Measurements from ENCODE around the gene CFAP251.
A peak's percentile ranks its signal among the peaks of the same experiment; 100 is the strongest.
"Not testable (repeated sequence)": the region's sequence is repeated elsewhere in the genome, so short reads cannot be mapped to it uniquely, and the experiment has no call there.

CFAP251 gene

GRCh38 chr12:121908702-121909101 is 9.7 kb upstream of the CFAP251 start:
- no peak for DNase-seq (ENCODE audit: low read depth in 2 of 2)

DNA sequence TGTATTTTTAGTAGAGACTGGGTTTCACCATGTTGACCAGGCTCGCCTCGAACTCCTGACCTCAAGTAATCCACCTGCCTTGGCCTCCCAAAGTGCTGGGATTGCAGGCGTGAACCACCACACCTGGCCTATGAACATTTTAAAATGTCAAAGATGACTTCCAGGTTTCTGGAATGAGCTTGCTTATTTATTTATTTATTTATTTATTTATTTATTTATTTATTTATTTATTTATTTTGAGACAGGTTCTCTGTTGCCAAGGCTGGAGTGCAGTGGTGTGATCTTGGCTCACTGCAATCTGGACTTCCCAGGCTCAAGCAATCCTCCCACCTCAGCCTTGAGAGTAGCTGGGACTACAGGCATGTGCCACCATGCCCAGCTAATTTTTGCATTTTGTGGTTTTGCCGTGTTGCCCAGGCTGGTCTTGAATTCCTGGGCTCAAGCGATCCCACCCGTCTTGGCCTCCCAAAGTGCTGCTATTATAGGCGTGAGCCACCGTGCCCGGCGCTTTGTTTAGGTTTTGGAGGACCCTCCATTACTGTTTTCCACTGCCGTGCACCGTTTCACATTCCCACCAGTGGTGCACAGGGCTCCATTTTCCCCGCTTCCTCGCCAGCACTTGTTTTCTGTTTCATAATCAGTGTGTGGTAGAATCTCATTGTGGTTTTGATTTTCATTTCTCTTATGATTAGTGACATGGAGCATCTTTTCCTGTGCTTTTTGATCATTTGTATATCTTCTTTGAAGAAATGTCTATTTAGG is 6.4 kb upstream of the CFAP251 start:
- no peak for DNase-seq (ENCODE audit: low read depth in 2 of 2)

DNA sequence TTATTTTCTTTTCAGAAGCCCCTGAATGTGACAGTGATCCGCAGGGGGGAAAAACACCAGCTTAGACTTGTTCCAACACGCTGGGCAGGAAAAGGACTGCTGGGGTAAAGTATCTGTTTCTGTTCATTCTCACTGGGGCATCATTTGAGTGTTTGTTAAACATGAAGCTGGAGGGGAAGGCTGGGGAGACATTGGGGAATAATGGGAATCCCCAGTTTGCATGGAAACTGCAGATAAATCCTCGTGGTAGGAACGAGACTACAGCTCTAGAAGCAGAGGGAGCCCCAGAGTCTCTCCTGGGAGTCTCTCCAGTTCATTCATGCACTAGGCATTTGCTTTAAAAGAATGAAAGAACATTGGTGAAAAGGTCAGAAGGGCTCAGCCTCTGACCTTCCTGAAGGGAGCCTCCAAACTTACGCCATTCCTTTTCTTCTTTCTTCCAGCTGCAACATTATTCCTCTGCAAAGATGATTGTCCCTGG is 2.5 kb upstream of the CFAP251 start:
- DNase-seq (ENCODE audit: low read depth in 2 of 2): no peak

- no peak for DNase-seq (ENCODE audit: low read depth in 2 of 2)
These were observed 1.7 kb upstream of the CFAP251 start for GRCh38 chr12:121916719-121917118.

- DNase-seq (ENCODE audit: low read depth in 2 of 2): no peak
These were observed 267 bp downstream of the CFAP251 start for GRCh38 chr12:121918679-121919038.

DNA sequence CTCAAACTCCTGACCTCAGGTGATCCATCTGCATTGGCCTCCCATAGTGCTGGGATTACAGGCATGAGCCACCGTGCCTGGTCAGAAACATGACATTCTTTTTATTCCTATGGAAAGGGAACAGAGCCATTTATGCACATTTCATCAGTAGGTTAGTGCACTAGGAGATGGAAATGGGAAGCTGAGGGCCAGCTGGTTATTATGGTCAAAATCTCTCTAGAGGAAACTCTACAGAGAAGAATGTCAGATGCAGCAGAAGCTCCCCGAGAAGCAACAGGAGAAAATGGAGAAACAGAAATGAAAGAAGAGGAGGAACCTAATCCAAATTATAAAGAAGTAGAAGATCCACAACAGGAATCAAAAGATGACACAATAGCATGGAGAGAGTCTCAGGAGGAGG is 2.7 kb downstream of the CFAP251 start:
- no peak for DNase-seq (ENCODE audit: low read depth in 2 of 2)

DNA sequence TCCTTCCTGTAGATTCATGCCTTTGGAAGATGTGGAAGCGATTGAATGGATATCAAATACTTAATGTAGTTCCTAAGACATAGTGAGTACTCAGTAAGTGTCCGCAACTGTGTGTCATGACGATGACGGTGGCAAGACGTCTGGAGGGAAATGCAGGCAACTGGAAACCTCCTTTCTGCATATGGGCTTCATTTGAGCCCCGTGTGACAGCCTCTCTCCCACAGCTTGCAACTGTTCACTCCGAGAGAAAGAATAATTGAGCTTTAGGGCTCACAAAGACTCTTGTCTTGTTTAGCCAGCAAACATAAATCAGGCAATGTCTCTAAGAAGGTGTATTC is 6.9 kb downstream of the CFAP251 start:
- peak in 1 of 2 experiments; percentile 52 for DNase-seq (ENCODE audit: low read depth in 2 of 2)

GRCh38 chr12:121926874-121927706 is 8.7 kb downstream of the CFAP251 start:
- DNase-seq (ENCODE audit: low read depth in 2 of 2): no peak

DNA sequence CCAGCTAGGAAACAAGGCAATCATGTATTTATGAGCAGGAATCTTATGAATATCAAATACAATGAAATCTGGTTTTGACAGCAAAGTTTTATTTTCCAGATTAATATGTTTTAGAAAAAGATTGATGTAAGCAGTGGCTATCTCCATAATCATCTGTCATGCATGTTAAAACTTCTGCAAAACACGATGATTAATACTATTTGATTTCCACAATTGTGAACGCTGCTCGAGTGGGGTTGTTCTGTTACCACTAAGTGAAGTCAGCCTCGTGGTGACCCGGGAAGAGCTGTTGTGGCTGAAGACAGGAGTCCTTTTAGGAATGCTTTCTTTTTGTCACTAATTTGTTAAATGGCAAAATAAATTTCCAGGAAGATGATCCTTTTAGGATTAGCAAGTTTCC is 9.4 kb downstream of the CFAP251 start:
- no peak for DNase-seq (ENCODE audit: low read depth in 2 of 2)

- DNase-seq (ENCODE audit: low read depth in 2 of 2): not testable (repeated sequence)
These were observed 11.2 kb downstream of the CFAP251 start for GRCh38 chr12:121929545-121929944.

DNA sequence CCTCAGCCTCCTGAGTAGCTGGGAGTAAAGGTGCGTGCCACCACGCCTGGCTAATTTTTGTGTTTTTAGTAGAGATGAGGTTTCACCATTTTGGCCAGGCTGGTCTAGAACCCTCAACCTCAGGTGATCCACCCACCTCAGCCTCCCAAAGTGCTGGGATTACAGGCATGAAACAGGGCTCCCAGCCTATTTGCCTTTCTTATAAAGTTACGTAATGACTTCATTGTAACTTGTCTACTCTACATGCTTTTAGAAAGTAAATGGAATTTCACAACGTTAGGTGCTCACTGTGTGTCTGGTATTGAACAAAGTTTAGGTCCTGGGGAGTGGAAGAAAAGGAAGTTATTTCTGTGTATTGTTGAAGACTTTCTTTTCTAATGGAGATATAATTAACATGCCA is 12.5 kb downstream of the CFAP251 start:
- DNase-seq (ENCODE audit: low read depth in 2 of 2): no peak

GRCh38 chr12:121932176-121932536 is 13.8 kb downstream of the CFAP251 start:
- no peak for DNase-seq (ENCODE audit: low read depth in 2 of 2)

GRCh38 chr12:121932914-121933521 is 14.6 kb downstream of the CFAP251 start:
- DNase-seq (ENCODE audit: low read depth in 2 of 2): no peak

GRCh38 chr12:121933522-121934308 is 15.3 kb downstream of the CFAP251 start:
- no peak for DNase-seq (ENCODE audit: low read depth in 2 of 2)

DNA sequence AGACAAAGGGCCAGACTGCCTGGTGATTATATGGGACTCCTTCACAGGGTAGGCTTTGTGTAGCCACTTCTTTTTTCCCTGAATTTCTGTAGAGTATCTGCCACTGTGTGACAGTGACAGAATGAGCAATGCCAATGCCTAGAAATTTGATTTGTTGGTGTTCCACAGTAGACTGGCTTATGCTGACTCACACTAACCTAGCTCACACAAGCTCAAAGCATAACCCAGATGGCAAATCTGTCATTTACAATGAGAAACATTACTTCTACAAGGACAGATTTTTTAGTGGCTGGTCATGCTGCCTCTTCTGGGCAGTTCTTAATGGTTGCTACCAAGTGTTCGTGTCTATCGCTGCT is 15.9 kb downstream of the CFAP251 start:
- DNase-seq (ENCODE audit: low read depth in 2 of 2): no peak

DNA sequence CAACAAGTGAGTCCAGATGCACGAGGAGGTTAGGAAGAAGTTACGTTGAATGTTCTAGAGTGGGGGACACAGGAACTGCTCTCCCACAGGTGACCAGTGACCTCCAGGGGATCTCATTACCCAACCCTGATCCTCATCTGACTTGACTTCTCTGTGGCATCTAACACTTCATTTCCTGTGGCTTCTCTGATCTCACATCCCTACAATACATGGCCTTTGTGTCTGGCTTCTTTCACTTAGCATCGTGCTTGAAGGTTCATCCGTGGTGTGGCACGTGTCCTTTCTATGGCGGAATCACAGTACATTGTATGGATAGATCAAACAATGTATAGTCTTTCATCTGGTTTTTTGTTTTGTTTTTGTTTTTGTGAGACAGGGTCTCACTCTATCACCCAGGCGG is 19.3 kb downstream of the CFAP251 start:
- no peak for DNase-seq (ENCODE audit: low read depth in 2 of 2)

DNA sequence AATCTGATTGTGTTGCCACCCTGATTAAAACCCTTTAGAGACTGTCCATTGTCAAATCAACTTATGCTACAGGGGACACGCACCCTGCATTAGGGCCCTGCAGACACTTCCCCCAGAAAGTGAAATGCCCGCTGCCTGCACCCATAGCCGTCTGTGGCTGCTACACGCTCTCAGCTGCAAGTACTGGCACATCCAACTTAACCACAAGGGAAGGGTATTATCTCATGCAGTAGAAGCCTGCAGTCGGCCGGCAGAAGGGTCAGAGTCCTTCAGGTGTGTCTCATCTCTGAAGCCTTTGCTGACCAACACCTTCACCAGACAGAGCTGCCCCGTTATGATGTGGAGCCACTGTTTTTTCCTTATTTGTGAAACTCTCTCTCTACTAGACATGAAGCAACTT is 20.8 kb downstream of the CFAP251 start:
- DNase-seq (ENCODE audit: low read depth in 2 of 2): no peak

DNA sequence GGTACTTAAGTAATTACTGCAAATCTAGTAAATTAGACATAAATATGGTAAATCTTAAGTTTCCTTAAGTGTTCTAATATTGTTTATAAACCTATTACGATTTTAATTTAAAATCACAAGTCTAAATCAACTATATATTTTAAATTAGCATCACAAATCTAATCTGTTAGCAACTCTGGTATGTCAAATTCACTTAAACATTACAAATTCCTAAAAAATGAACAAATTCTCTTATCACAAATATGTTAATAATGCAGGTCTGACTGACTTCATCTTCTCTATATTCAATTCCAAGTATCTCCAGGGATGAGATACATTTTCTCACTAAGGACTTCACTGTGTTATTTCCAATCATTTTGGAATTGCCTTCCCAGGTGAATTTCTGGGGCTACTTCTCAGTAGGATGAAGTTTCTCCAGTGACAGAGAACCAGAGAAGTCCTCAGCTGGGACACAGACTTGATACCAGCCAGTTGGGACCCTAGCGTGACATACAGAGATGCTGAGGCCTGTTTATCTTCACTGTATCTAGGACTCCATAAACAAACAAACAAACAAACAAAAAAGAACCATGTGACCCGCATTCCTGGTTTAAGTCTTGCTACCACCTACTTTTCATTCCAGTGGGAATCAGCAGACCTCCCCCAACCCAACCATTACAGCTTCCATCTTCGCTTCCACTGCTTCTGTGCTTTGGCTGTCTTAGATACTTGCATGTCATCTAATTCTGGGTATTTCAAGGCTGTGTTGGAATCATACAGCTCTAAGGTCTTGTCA is 21.8 kb downstream of the CFAP251 start:
- no peak for DNase-seq (ENCODE audit: low read depth in 2 of 2)

GRCh38 chr12:121942145-121942718 is 23.8 kb downstream of the CFAP251 start:
- peak in 1 of 2 experiments; percentile 49 for DNase-seq (ENCODE audit: low read depth in 2 of 2)

GRCh38 chr12:121943926-121944325 is 25.5 kb downstream of the CFAP251 start:
- DNase-seq (ENCODE audit: low read depth in 2 of 2): no peak

Data from fibroblast of skin of left biceps (primary cell).